ENCODE results near the gene PARG.
"Not testable (repeated sequence)": the region's sequence is repeated elsewhere in the genome, so short reads cannot be mapped to it uniquely, and the experiment has no call there.

PARG gene

DNA sequence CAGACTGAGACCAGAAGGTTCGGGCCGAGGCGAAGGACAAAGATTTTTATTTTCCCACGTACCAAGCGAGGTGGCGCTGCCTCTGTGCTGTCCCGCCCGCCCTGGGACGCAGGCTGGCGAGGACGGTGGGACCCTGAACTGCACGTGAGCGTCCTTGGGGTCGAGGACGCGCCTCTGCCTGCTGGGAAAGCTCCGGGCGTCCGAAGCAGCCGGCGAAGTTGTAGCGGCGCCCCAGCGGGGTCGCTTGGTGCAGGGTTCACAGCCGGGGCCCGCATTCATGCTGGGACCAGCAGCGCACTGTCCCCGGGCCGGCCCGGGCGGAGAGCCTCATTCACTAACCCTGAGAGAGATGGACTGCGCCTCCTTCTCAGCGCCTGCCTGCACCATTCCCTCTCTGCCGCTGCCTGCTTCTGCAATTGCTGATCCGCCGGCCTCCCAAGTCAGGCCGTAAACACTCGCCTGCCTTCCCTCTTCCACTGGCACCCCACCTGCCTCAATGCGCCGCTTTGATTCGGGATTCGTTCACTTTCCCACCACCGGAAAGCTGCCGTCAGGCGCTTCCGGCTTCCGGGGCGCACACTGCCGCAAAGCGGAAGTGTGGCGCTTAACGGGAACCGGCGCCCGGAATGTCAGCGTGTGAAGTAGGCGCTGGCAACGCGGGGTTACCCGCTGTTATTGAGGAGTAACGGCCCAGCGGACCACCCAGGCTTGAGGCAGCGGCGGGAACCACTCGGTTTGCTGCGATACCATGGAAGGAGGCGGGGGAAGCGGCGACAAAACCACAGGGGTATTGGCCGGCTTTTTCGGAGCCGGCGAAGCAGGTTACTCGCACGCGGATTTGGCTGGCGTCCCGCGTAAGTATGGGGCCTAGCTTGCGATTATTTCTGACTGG lies at the start of gene PARG, which contains the start of gene TIMM23B:
PARG (minus strand) TSS at position 581 of the 892 bp plus-strand sequence; CDS start at position 279, 302 bp downstream.
TIMM23B (plus strand) TSS at position 607 of the 892 bp plus-strand sequence; CDS start at position 749, 142 bp downstream.
- peak; percentile 26 for DNase-seq

DNA sequence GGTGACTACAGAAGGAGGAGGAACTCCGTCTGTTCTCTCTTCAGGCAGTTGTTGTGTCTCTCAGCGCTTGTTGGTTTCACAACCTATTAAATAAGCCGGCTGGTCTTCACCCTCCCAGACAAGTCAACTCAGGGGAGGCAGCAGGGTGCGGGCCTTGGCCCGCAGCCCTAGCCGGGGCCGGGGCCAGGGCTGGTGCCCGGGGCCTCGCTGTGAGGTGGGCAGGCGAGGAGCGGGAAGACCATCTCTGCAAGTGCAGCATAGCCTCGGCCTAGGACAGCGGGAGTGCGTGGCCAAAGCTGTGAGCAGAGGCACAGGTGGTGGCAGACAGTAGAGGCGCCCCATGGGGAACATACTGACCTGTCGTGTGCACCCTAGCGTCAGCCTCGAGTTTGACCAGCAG lies 46.5 kb upstream of the PARG start, which contains the start of gene AGAP6:
AGAP6 (plus strand) TSS at position 31 of the 400 bp plus-strand sequence; CDS start at position 341, 310 bp downstream.
- not testable (repeated sequence) for DNase-seq

DNA sequence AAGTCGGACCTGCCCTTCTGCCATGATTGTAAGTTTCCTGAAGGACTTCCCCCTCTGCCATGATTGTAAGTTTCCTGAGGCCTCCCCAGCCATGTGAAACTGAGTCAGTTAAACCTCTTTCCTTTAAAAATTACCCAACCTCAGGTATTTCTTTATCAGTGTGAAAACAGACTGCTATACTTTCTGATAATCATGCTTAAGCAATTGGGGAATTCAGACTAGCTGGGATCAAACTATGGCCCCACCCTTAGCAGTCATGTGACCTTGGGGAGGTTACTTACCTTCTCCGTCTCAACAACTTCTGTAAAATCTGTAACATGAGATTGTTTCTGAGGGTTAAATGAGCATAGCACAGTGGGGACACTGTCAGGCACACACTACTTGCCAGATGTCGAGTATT lies 45.4 kb upstream of the PARG start:
- not testable (repeated sequence) for DNase-seq

DNA sequence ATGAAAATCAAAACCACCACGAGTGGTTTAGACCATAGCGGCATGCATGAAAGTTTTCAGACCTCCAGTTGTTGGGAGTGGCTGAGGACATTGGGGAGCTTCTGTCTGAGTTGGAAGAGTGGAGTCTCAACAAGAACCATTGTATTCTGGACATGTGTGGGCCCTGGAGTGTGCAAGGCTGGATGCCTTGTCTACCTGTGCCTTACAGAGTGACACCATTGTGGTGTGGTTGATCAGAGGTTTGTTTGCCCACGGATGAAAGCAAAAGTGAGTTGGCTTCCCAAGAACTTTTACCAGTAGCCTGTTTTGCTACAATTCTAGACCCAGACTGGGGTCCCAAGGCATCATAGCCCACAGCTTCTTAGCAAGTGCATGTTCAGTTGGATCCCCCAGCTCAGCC lies 35.9 kb upstream of the PARG start:
- not testable (repeated sequence) for DNase-seq

DNA sequence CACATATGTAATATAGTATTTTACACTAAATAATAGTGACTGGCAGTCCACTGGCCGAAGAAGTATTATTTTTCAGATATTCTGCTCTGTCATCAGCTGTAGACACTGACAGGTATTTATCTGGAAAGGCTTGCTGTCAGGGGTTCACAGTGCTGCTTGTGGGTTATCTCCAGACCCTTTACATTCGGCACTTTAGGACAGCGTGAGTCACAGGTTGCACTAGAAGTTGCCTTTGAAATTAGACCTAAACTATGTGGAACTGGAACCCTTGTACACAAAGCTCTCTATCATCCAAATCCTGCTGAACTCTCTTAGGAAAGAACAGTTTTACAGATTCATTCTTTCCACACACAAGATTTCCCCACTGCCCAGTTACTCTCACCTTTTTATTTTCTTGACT lies 30.3 kb upstream of the PARG start:
- DNase-seq: not testable (repeated sequence)

DNA sequence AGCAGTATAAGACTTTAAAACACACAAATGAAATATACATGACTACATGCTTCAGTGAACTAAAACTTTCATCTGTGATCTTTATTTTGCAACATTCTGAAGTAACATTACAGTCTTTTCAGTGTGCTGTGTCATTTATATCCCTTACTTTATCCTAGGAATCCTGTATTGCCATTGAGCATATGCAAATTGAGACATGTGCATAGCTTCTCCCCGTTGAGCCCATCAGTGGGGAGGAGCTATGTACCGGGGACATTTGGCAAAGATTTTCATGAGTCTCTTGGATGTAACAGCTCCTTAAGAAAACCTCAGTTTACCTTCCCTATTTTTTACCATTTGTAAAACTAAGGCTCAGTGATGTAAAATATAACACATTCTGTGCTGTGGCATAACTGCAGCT lies 29.6 kb upstream of the PARG start:
- DNase-seq: not testable (repeated sequence)

DNA sequence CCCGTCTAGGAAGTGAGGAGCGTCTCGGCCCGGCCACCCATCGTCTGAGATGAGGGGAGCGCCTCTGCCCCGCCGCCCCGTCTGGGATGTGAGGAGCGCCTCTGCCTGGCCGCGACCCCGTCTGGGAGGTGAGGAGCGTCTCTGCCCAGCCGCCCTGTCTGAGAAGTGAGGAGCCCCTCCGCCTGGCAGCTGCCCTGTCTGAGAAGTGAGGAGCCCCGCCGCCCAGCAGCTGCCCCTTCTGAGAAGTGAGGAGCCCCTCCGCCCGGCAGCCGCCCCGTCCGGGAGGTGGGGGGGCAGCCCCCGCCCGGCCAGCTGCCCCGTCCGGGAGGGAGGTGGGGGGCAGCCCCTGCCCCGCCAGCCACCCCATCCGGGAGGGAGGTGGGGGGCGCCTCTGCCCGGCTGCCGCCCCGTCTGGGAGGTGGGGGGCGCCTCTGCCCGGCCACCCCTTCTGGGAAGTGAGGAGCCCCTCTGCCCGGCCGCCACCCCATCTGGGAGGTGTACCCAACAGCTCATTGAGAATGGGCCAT lies 28.6 kb upstream of the PARG start:
- DNase-seq: not testable (repeated sequence)

DNA sequence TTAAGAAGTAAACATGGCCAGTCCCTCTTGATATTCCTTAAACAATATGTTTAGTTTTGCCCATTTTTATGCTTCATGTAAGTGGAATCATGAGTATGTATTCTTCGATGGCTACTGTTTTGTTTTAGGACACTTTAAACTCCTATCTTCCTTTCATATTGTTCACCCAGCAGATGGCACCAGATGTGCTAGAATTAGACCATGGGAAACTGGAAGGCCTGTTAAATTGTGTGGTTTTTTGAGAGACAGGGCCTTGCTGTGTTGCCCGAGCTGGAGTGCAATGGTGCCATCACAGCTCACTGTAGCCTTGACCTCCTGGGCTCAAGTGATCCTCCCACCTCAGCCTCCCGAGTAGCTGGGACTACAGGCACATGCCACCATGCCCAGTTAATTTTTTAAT lies 11.3 kb upstream of the PARG start:
- not testable (repeated sequence) for DNase-seq

DNA sequence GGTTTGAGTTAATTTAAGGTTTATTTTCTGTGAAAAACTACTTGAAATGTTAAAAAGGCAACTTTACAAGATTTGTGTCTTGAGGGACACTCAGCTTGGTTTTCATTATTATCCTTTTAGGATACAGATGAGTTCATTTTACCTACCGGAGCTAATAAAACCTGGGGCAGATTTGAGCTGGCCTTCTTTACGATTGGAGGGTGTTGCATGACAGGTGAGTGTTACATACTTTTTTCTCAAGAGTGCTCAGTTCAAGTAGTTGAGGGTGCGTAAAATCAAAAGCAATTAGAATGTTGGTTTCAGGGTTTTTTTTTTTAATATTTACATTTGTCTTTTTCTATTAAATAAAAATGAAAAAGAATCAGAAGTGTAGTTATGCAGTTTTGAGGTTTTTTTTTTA lies 10.2 kb upstream of the PARG start:
- DNase-seq: not testable (repeated sequence)

DNA sequence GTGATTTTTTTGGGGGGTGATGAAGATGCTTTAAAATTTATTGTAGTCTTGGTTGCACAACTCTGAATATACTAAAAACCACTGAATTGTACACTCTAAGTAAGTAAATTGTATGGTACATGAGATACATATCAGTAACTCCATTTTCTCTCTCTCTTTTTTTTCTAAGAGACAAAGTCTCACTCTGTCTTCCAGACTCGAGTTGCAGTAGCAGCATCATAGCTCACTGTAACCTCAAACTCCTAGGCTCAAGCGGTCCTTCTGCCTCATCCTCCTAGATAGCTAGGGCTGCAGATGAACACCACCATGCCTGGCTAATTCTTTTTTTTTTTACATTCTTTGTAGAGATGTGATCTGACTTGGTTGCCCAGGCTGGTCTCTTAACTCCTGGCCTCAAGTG lies 6.9 kb upstream of the PARG start:
- DNase-seq: not testable (repeated sequence)

DNA sequence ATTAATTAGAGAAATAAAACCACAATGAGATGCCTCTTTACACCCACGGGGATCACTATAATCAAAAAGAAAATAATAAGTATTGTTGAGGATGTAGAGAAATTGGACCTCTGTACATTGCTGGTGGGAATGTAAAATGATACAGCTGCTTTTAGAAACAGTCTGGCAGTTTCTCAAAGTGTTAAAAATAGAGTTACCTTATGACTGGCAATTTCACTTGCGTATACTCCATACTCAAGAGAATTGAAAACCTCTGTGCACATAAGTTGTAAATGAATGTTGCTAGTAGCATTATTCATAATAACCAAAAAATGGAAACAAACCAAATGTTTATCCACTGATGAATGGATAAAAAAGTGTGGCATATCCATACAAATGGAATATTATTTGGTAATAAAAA lies 6.3 kb upstream of the PARG start:
- not testable (repeated sequence) for DNase-seq

DNA sequence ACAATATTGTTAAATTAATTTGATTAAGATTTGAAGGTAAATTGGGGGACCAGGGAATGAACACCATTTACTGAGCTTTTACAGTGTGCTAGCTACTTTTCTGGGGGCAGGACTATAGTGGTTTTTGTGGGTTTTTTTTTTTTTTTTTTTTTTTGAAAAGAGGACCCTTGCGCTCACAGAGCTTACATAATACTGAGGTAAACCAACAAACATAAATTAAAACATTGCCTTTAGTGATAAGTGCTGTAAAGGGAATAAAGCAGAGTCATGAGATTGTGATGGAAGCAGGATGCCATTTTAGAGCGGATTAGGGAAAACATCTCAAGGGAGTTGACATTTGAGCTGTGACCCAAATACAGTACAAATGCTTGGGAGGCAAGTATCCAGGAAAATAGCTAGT lies 1.8 kb upstream of the PARG start:
- not testable (repeated sequence) for DNase-seq

DNA sequence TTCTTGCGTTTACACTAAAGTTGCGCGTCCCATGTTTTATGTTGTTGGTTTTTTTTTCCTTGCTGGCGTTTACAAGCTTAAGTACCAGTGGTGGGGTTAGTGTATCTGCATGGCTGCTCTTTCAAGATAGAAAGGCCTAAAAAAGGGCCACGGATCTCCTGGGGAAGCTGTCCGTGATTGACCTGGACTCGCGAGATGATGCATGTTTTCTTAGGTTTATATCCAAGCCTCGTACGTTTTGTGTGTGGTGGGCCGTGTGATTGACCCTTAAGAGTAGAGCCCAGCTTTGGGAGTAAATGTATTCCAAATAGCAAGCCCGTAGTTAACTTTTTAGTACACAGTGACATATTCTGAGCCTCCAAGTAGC lies 495 bp upstream of the PARG start:
- DNase-seq: not testable (repeated sequence)

DNA sequence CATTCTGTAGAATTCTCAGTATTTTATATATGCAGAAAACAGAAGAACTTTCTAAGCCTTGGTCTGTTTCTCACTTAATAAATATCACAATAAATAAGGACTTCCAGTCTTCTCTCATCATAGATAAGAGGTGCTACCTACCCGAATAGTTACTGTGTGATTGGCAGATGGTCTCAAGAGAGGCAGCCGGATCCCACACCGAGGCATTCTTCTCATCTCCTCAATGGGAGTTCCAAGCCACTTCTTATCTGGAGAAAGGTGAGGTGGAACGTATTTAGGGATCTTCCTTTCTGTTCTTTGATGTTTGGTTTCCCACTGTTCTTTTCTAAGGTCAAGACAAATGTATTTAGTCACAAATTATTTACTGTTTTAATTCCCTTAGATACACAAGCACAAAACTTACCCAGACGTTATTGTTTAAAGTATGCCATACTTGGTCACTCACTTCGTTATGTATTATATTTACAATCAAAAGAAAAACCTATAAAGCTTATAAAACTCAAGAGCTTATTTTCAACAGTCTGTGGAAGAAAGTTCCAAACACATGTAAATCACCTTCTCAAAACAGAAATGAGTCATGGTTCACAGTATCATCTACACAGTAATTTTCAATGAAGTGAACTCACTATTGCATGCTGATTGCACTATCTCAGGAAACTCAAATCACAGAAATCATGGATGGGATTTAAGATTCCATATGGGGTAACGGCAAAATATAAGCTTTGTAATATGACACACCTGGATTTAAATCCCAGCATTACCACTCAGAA lies 9.7 kb downstream of the PARG start:
- not testable (repeated sequence) for DNase-seq

DNA sequence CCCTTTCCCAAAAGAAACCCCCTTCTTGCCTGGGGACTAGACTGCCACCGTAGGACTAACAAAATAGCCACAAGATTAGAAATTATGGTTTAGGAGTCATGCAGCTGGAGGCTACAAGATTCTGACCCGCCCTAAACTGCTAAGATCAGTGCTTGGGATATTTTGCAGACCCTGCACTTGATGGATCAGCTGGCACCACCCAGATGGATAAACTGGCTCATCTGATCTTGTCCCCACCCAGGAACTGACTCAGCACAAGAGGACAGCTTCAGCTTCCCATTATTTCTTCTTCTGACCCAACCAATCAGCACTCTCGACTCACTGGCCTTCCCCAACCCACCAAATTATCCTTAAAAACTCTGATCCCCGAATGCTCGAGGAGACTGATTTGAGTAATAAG lies 10.6 kb downstream of the PARG start:
- DNase-seq: not testable (repeated sequence)

DNA sequence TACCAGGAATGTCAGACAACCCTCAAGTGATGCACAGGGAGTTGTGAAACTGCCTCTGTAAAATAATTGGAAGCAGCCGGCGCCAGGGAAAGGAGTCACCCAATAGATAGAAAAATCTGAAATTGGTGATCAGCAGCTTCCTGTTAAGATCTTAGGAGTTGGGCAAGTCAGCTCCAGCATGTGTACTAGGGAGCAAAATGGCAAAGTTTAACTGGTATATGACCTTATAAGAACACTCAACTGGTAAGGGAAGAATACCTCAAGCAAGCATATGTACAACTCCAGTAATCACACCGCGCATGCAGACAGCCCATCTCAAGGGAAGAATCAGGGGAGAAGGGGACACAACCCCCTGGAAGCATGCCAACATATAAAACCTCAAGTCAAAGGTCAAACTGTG lies 18.3 kb downstream of the PARG start:
- not testable (repeated sequence) for DNase-seq

DNA sequence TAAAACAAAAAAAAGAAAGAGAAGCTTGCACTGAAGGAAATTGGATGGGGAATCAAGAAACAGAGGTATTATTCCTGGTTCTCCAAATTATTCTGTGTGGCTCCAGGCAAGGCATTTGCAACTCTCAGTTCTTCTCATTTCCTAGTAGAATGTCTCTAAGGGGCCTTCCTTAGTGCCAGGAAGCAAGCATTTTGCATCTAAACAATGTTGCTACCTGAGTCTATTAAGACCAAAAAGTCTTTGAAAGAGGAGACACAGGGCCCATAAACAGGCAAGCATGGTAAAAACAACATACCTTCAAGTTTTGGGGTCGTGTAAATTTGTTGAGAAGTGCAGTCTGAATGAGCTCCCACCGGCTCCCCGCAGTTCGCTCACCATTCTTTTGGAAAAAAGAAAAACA lies 19.8 kb downstream of the PARG start:
- not testable (repeated sequence) for DNase-seq

DNA sequence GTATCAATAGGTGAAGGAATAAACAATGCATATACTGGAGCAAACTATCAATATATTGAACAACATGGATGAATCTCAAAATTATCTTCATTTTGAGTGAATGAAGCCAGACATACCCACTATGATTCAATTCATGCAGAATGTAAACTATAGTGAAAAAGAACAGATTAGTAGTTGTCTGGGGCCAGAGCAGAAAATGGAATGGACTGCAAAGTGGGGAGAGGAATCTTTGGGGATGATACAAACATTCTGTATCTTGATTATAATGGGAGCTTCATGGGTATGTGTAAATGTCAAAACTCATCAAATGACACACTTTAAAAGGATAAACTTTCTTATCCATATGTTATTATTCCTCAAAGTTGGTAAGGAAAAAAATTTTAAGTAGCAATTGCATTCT lies 23.9 kb downstream of the PARG start:
- not testable (repeated sequence) for DNase-seq

DNA sequence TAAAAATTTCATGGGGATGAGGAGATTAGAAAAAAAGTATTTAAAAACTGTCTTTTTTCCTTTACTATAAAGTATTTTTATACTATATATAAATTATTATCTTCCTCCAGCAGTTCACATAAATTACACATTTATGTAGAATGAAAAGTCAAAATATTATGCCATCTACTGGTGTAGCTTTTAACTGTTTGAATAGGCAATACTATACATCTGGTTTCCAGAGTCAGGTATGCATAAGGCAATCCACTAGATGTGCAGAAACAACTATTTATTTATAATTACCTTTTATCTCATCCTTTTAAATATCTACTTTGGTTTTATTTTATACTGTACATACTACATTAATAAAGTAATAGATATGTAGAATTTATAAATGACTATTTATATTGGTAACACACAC lies 25.4 kb downstream of the PARG start:
- DNase-seq: not testable (repeated sequence)

DNA sequence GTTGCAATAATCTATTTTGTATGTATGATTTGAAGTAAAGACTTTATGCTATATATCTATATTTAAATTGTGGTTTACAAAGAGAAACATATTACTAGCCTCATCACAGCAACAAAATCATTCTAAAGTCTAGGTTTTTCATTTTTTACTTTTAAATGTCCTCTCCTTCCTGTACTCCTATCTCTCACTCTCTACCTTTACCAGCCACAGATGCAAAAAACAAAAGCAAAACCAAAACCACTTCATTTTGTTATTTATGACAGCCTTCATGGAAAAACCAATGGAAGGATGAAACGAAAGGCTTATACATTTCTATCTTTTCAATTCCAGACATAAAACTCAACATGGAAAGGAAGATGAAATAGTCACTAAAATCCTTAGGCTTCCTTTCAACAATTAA lies 31.5 kb downstream of the PARG start:
- DNase-seq: not testable (repeated sequence)

DNA sequence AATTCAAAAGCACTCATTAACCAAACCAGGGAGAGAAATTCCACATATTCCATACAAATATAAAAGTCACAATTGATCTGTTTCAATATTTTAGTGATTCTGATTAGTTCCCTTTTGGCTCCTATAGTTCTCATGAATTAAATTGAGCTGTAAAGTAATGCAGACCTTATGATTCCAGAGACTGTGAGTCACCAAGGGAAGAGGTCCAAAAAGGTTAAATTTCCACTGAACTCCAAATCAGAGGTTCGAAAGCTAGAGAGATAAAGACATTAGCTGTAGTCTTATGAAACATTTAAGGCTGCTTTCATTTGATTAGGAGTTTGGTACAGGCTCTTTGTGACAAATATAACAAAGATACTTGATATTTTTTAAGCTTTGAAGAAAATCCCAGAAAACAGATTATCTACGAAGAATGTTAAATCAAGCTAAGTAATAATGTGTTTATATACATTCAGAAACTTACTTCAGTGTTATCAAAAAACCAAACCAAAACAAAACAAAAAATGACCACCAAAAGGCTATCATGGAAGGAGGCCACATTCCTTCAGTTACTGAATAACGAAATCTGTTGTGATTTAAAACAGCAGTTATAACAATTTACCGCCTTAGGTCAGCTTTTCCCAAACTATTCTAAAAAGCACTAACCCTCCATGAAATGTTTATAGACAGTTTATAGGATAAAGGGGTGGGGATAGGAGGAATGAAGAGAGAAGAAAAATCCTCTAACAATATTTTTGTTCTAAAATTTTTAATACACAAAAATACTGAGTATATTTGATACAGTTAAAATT lies 33.3 kb downstream of the PARG start:
- DNase-seq: not testable (repeated sequence)

DNA sequence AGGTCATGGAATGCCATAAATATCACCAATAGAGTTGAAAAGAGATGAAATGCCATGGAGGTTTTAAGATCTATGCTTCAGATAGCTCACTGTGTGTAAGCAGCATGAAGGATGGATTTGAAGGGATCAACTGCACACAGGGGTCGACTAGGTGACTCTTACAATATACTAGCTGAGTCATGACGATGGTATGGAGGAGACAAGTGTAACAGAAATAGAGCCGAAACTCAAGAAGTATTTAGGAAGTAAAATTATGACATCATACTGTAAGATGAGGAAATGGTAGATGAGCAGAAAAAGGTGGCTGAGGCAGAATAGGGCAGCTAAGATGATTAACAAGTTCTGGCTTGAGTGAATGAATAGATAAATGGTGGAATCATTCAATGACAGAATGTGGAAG lies 38.0 kb downstream of the PARG start:
- not testable (repeated sequence) for DNase-seq
